ENCODE data around the gene GNB1L. TPM values are rescaled to one million over a fixed set of nuclear protein-coding genes. Genes with fewer than 3 reads are reported as not detected.

The GNB1L gene
- total RNA-seq, 1 donor from 2014 or later = 5.0 TPM

DNA sequence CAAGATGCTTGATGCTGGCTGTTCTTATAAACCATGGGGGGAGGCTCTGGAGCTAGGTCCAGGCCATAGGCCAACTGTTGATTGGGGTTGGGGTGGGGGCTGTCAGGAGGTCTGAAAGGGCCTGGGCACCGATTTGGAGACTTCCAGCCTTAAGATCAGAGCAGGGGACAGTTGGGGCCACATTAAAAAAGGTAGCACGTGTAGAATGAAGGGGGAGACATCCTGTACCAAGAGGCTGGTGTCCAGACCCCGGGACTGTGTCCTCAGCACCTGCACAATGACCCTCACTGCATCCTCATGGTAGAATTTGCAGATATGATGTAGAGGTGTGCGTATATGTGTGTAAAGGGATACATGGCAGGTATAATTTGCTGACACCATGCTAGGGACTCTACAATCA is 106.5 kb downstream of the GNB1L start:
- H3K36me3 Mint-ChIP-seq (ENCODE audit: unreplicated experiment) = no peaks in the 10 kb centered on the region
- TF ChIP-seq, protein P1, sequence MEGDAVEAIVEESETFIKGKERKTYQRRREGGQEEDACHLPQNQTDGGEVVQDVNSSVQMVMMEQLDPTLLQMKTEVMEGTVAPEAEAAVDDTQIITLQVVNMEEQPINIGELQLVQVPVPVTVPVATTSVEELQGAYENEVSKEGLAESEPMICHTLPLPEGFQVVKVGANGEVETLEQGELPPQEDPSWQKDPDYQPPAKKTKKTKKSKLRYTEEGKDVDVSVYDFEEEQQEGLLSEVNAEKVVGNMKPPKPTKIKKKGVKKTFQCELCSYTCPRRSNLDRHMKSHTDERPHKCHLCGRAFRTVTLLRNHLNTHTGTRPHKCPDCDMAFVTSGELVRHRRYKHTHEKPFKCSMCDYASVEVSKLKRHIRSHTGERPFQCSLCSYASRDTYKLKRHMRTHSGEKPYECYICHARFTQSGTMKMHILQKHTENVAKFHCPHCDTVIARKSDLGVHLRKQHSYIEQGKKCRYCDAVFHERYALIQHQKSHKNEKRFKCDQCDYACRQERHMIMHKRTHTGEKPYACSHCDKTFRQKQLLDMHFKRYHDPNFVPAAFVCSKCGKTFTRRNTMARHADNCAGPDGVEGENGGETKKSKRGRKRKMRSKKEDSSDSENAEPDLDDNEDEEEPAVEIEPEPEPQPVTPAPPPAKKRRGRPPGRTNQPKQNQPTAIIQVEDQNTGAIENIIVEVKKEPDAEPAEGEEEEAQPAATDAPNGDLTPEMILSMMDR (IDR thresholded peaks at IDR 0.05; ENCODE audit: partially characterized antibody, unreplicated experiment) = no peak
- H3K4me3 Mint-ChIP-seq (ENCODE audit: unreplicated experiment) = no peak overlapping the region
- peaks cover 9% of the 10 kb centered on the region for H3K27me3 Mint-ChIP-seq (ENCODE audit: unreplicated experiment)
- H3K9me3 Mint-ChIP-seq (ENCODE audit: unreplicated experiment) = peaks cover 2% of the 10 kb centered on the region
- H3K4me1 Mint-ChIP-seq (ENCODE audit: low read depth, unreplicated experiment) = peaks cover 3% of the 10 kb centered on the region
- DNase-seq = no peak
- no peak overlapping the region for H3K27ac Mint-ChIP-seq (ENCODE audit: unreplicated experiment)

DNA sequence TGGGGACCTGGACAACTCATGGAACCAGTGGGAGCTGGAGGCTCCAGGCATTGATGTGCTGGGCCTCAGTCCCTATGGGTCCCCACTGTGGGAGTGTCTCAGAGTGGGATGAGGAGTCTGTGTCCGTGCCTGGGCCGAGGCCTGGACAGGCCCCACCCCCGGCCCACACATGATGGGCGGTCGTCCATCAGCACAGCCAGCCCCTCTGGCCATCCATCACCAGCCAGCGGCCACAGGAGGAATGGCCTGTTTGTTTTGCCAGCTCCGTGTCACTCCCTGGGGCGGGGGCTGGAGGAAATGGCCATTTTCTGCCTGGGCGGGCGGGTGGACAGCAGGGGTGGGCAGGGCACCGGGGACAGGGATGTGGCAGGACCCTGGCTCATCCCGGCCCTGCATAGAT is 107.1 kb downstream of the GNB1L start:
- no peak overlapping the region for H3K27ac Mint-ChIP-seq (ENCODE audit: unreplicated experiment)
- TF ChIP-seq, protein P1 (IDR thresholded peaks at IDR 0.05; ENCODE audit: partially characterized antibody, unreplicated experiment) = no peak
- H3K36me3 Mint-ChIP-seq (ENCODE audit: unreplicated experiment) = no peaks in the 10 kb centered on the region
- DNase-seq = no peak
- H3K4me1 Mint-ChIP-seq (ENCODE audit: low read depth, unreplicated experiment) = peaks cover under 1% of the 10 kb centered on the region
- peaks cover 3% of the 10 kb centered on the region for H3K27me3 Mint-ChIP-seq (ENCODE audit: unreplicated experiment)
- H3K9me3 Mint-ChIP-seq (ENCODE audit: unreplicated experiment) = no peaks in the 10 kb centered on the region
- H3K4me3 Mint-ChIP-seq (ENCODE audit: unreplicated experiment) = no peak overlapping the region

DNA sequence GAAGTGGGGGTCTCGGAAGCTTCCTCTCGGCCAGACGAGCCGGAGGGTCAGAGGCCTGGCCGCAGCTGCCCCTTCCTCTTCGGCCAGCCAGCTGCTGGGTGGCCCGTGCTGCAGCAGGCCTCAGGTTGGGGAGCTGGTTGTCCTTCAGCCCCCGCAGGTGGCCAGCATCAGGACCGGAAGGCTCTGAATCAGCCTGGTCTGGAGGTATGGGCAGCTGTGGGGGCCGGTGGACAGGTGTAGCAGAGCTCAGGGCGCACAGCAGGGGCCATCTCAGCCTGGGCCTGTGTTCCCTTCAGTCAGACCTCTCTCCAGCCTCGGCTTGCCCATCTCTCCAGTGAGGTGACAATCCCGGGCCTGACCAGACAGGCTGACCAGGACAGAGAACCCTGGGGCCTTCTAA is 107.9 kb downstream of the GNB1L start:
- H3K36me3 Mint-ChIP-seq (ENCODE audit: unreplicated experiment) = no peaks in the 10 kb centered on the region
- H3K4me1 Mint-ChIP-seq (ENCODE audit: low read depth, unreplicated experiment) = no peaks in the 10 kb centered on the region
- no peaks in the 10 kb centered on the region for H3K9me3 Mint-ChIP-seq (ENCODE audit: unreplicated experiment)
- H3K4me3 Mint-ChIP-seq (ENCODE audit: unreplicated experiment) = no peak overlapping the region
- TF ChIP-seq, protein P1 (IDR thresholded peaks at IDR 0.05; ENCODE audit: partially characterized antibody, unreplicated experiment) = no peak
- no peak overlapping the region for H3K27ac Mint-ChIP-seq (ENCODE audit: unreplicated experiment)
- DNase-seq = no peak
- H3K27me3 Mint-ChIP-seq (ENCODE audit: unreplicated experiment) = peaks cover 2% of the 10 kb centered on the region

DNA sequence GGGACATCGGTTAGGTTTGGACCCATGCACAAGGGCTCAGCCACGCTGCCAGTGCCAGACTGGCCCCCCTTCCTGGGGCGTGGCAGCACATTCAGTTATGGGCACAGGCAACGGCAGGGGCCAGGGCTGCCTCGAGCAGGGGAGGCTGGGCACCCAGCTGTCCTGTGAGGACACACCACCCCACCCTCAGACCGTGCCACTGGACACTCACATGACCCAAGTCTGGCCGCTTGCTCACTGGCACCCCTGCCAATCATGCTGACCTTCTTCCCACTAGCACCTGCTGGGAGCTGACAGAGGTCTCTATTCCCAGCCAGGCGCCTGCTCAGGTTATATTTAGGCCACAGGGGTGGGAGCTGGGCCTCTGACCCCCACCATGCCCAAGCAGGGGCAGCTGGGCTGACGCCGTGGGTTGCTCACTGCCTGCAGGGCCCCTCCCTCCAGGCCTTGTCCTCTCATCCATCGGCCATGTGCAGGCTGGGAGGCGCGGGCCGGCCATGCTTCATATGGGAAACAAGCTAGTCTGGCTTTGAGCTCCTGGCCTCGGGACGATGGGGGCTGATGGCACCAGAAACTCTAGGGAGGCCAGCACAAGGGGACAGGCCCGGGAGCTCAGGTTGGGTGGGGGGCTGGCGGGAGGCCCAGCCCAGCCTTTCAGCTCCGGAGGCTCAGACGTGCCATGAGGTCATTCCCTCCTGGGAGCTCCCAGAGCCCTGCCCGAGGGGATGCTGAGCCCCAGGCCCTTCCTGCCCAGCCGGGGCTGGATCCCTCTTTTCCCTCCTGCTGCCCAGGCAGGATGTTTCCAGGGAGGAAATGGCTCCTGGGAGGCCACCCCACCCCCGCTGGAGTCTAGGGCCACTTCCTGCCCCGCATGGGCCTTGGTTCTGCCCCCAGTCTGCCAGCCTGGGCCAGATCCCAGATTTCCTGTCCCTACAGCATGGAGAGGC is 109.2 kb downstream of the GNB1L start:
- Mint-ChIP-seq H3K36me3 (ENCODE audit: unreplicated experiment) (no peaks in the 10 kb centered on the region), H3K4me3 (ENCODE audit: unreplicated experiment) (no peak overlapping the region), H3K9me3 (ENCODE audit: unreplicated experiment) (no peaks in the 10 kb centered on the region), H3K27ac (ENCODE audit: unreplicated experiment) (no peak overlapping the region), H3K4me1 (ENCODE audit: low read depth, unreplicated experiment) (no peaks in the 10 kb centered on the region), H3K27me3 (ENCODE audit: unreplicated experiment) (peaks cover 2% of the 10 kb centered on the region)
- TF ChIP-seq, protein P1 (IDR thresholded peaks at IDR 0.05; ENCODE audit: partially characterized antibody, unreplicated experiment) = no peak
- no peak for DNase-seq

DNA sequence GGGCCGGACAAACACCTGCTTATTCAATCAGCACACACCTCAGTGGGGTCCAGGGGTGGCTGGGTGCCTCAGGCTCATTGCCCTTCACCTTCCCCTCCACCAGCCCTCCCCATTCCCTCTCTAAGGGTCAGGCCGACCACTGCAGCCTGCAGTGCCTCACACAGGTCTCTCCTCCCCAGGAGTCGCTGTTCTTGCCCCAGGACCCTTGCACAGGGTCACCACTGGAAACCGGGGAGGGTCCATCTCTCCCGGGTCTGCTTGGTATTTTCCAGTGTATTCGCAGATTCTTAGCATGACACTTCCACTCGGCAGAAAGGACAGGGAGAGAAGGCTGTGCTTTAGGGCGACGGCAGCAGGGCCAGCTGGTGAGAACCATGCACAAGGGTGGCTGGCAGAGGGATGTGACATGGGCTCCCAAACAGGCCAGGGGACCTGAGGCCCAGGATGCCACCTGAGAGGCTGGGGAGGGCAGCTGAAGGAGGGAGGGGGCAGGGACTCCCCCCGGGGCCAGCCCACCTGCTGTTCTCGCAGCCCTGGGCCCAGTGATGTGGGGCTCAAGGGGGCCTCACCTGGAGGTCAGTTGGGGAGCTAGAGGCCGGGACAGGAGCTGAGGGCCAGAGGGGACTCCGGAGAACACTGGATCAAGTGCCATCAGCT is 110.2 kb downstream of the GNB1L start:
- Mint-ChIP-seq H3K36me3 (ENCODE audit: unreplicated experiment) (no peaks in the 10 kb centered on the region), H3K27ac (ENCODE audit: unreplicated experiment) (no peak overlapping the region), H3K27me3 (ENCODE audit: unreplicated experiment) (peaks cover 2% of the 10 kb centered on the region), H3K4me1 (ENCODE audit: low read depth, unreplicated experiment) (no peaks in the 10 kb centered on the region), H3K9me3 (ENCODE audit: unreplicated experiment) (no peaks in the 10 kb centered on the region), H3K4me3 (ENCODE audit: unreplicated experiment) (no peak overlapping the region)
- TF ChIP-seq, protein P1 (IDR thresholded peaks at IDR 0.05; ENCODE audit: partially characterized antibody, unreplicated experiment) = no peak
- no peak for DNase-seq
